ENCODE results near the gene MAEA. TPM values are rescaled to one million over a fixed set of nuclear protein-coding genes. Genes with fewer than 3 reads are reported as not detected.

MAEA gene
- total and polyA plus RNA-seq, 9 of the 15 experiments (the other 6 are each of a cell fraction or from before 2014, with no cell fraction given): 2.1 to 86.5 (median 45.0) TPM

DNA sequence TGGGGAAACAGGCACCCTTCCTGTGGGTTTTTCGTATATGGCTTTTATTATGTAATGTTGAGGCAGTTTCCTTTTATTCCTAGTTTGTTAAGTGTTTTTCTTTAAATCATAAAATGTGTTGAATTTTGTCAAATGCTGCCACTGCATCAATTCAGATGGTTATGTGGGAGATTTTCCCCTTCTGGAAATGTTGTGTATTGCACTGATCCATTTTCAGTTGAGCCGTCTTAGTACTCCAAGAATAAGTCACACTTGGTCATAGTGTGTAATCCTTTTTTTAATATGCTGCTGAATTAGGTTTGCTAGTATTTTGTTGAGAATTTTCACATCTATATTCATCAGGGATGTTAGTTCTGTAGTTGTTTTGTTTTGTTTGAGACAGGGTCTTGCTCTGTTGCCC, 31.2 kb upstream of the MAEA start:
- no peaks in the 10 kb centered on the region; the same call in none of the 2 replicates for H3K9me3 ChIP-seq (replicated peaks; ENCODE audit: control insufficient read depth, insufficient read depth, low read depth, low read length)
- no peak overlapping the region for H3K4me3 ChIP-seq
- H2AFZ ChIP-seq (ENCODE audit: low read depth, low read length): no peak overlapping the region
- no peaks in the 10 kb centered on the region for H4K20me1 ChIP-seq (replicated peaks; ENCODE audit: control insufficient read depth, insufficient read depth, low read length)
- H3K9me1 ChIP-seq (ENCODE audit: control insufficient read depth, insufficient read depth, low read length): no peaks in the 10 kb centered on the region
- intact Hi-C loops (cut with micrococcal nuclease) (no loop called here), in situ Hi-C loops (cut with MboI) (no loop called here)
- ChIA-PET CTCF (ENCODE audit: low intra/inter-chr PET ratio) (no interaction called here), POLR2A (no interaction called here)
- 11% methylated on average over 2 of the region's 2 CpGs for WGBS (ENCODE audit: insufficient coverage, low coverage, missing lambda C conversion rate)
- no peak overlapping the region for H3K9ac ChIP-seq (ENCODE audit: insufficient read depth in 1 of 2, low read depth in 2 of 2, low read length in 2 of 2)
- ATAC-seq: no peak
- BruUV-seq (replicated peaks): no TSS peak
- no peaks in the 10 kb centered on the region for H3K79me2 ChIP-seq (ENCODE audit: control insufficient read depth, insufficient read depth, low read length)
- no peak for FAIRE-seq
- H3K27ac ChIP-seq (ENCODE audit: extremely low read depth, low read depth, low read length): no peak overlapping the region
- peaks cover 27 to 39% of the 10 kb centered on the region in 2 experiments for H3K27me3 ChIP-seq (ENCODE audit: control insufficient read depth in 2 of 2, insufficient read depth in 2 of 2, low read length in 2 of 2)
- H3K4me1 ChIP-seq (replicated peaks in 1 of 2; ENCODE audit: control insufficient read depth in 2 of 2, insufficient read depth in 2 of 2, low read length in 2 of 2): peaks cover 0 to 4% of the 10 kb centered on the region in 2 experiments; a peak in 2 of 5 replicates
- no peaks in the 10 kb centered on the region for H3K36me3 ChIP-seq (ENCODE audit: control insufficient read depth, insufficient read depth, low read length)
- H3K4me2 ChIP-seq (ENCODE audit: insufficient read depth, low read length): no peak overlapping the region
- no peak for DNase-seq (ENCODE audit: extremely low read depth in 1 of 4, low spot score in 3 of 4)
- TF ChIP-seq, protein P1, sequence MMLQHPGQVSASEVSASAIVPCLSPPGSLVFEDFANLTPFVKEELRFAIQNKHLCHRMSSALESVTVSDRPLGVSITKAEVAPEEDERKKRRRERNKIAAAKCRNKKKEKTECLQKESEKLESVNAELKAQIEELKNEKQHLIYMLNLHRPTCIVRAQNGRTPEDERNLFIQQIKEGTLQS (IDR thresholded peaks at IDR 0.05): no peak
- TF ChIP-seq, protein P1 (CRISPR knock-in tag; conservative IDR thresholded peaks at IDR 0.05): no peak
- TF ChIP-seq, protein P2, sequence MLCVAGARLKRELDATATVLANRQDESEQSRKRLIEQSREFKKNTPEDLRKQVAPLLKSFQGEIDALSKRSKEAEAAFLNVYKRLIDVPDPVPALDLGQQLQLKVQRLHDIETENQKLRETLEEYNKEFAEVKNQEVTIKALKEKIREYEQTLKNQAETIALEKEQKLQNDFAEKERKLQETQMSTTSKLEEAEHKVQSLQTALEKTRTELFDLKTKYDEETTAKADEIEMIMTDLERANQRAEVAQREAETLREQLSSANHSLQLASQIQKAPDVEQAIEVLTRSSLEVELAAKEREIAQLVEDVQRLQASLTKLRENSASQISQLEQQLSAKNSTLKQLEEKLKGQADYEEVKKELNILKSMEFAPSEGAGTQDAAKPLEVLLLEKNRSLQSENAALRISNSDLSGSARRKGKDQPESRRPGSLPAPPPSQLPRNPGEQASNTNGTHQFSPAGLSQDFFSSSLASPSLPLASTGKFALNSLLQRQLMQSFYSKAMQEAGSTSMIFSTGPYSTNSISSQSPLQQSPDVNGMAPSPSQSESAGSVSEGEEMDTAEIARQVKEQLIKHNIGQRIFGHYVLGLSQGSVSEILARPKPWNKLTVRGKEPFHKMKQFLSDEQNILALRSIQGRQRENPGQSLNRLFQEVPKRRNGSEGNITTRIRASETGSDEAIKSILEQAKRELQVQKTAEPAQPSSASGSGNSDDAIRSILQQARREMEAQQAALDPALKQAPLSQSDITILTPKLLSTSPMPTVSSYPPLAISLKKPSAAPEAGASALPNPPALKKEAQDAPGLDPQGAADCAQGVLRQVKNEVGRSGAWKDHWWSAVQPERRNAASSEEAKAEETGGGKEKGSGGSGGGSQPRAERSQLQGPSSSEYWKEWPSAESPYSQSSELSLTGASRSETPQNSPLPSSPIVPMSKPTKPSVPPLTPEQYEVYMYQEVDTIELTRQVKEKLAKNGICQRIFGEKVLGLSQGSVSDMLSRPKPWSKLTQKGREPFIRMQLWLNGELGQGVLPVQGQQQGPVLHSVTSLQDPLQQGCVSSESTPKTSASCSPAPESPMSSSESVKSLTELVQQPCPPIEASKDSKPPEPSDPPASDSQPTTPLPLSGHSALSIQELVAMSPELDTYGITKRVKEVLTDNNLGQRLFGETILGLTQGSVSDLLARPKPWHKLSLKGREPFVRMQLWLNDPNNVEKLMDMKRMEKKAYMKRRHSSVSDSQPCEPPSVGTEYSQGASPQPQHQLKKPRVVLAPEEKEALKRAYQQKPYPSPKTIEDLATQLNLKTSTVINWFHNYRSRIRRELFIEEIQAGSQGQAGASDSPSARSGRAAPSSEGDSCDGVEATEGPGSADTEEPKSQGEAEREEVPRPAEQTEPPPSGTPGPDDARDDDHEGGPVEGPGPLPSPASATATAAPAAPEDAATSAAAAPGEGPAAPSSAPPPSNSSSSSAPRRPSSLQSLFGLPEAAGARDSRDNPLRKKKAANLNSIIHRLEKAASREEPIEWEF (CRISPR knock-in tag; IDR thresholded peaks at IDR 0.05): no peak
- TF ChIP-seq ZNF695 (CRISPR knock-in tag; IDR thresholded peaks at IDR 0.05): no peak
- no peak for TF ChIP-seq ESRRB (CRISPR knock-in tag; IDR thresholded peaks at IDR 0.05; ENCODE audit: borderline replicate concordance)
- no peak for TF ChIP-seq ILK (tag; IDR thresholded peaks at IDR 0.05; ENCODE audit: borderline replicate concordance, low read depth)
- TF ChIP-seq, protein P3, sequence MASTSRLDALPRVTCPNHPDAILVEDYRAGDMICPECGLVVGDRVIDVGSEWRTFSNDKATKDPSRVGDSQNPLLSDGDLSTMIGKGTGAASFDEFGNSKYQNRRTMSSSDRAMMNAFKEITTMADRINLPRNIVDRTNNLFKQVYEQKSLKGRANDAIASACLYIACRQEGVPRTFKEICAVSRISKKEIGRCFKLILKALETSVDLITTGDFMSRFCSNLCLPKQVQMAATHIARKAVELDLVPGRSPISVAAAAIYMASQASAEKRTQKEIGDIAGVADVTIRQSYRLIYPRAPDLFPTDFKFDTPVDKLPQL (IDR thresholded peaks at IDR 0.05; ENCODE audit: extremely low read depth, insufficient read length): no peak
- no peak for TF ChIP-seq ZNF274 (IDR thresholded peaks at IDR 0.05; ENCODE audit: borderline replicate concordance, low read depth, low read length)
- no peak for TF ChIP-seq ELF1 (tag; IDR thresholded peaks at IDR 0.05)
- no peak for TF ChIP-seq ZNF197 (CRISPR knock-in tag; IDR thresholded peaks at IDR 0.05; ENCODE audit: low read depth)
- no peak for TF ChIP-seq ZNF766 (CRISPR knock-in tag; conservative IDR thresholded peaks at IDR 0.05)
- TF ChIP-seq, protein P4, sequence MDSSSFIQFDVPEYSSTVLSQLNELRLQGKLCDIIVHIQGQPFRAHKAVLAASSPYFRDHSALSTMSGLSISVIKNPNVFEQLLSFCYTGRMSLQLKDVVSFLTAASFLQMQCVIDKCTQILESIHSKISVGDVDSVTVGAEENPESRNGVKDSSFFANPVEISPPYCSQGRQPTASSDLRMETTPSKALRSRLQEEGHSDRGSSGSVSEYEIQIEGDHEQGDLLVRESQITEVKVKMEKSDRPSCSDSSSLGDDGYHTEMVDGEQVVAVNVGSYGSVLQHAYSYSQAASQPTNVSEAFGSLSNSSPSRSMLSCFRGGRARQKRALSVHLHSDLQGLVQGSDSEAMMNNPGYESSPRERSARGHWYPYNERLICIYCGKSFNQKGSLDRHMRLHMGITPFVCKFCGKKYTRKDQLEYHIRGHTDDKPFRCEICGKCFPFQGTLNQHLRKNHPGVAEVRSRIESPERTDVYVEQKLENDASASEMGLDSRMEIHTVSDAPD (CRISPR knock-in tag; IDR thresholded peaks at IDR 0.05): no peak
- TF ChIP-seq PHB (CRISPR knock-in tag; IDR thresholded peaks at IDR 0.05): no peak
